ENCODE measurements around the gene LY9.
A peak's percentile ranks its signal among the peaks of the same experiment; 100 is the strongest.

Gene LY9

GRCh38 chr1:160801836-160802580, 6.0 kb downstream of the LY9 start:
- DNase-seq: no peak

DNA sequence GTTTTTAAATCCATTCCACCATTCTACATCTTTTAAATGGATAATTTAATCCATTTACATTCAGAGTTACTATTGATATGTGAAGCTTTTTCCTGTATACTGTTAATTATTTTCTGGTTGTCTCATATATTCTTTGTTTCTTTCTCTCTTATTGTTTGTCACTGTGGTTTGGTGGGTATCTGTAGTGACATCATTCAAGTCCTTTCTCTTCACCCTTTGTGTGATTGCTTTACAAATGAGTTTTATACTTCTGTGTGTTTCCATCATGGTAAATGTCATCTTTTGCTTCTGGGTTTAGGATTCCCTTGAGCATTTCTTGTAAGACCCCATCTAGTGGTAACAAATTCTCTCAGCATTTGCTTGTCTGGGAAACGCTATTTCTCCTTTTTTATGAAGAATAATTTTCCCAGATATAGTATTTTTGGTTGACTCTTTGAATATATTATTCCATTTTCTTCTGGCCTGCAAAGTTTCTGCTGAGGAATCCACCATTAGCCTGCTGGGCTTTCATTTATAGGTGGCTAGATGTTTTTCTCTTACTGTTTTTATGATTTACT, 10.2 kb downstream of the LY9 start:
- DNase-seq: no peak

DNA sequence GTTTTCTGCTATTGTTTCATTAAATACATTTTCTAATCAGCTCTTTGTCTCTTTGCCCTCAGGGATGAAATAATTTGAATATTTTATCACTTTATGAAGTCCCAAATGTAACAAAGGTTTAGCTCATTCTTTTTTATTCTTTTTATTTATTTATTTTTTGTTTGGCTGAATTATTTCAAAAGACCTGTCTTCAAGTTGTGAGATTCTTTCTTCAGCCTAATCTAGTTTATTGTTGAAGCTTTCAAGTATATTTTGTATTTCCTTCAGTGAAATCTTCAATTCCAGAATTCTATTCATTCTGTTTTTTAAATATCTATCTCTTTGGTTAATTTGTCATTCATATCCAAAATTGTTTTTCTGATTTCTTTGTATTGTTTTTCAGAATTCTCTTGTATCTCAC, 10.8 kb downstream of the LY9 start:
- DNase-seq: no peak

DNA sequence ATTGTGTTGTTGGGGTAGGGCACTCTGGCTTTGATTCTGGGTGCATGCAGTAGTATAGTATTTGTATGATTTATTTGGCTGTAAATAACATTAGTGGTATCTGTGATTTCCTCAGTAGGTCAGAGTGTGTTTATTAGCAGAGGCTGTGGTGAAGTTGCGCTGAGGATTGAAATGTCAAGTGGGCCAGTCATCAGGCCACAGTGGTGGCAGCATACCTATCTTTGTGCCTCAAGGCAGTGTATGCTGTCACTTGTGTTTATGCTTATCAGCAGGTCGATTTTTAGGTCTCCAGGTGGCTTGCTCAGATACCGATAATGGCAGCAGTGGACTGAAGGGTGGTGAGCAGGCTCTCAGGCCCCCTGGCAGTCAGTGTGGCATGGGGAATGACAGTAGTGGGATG, 11.3 kb downstream of the LY9 start:
- no peak for DNase-seq

- no peak for DNase-seq
Measured at GRCh38 chr1:160807738-160808137, 11.8 kb downstream of the LY9 start.

GRCh38 chr1:160808289-160808688, 12.3 kb downstream of the LY9 start:
- DNase-seq: no peak

GRCh38 chr1:160810486-160810885, 14.5 kb downstream of the LY9 start:
- DNase-seq: no peak

DNA sequence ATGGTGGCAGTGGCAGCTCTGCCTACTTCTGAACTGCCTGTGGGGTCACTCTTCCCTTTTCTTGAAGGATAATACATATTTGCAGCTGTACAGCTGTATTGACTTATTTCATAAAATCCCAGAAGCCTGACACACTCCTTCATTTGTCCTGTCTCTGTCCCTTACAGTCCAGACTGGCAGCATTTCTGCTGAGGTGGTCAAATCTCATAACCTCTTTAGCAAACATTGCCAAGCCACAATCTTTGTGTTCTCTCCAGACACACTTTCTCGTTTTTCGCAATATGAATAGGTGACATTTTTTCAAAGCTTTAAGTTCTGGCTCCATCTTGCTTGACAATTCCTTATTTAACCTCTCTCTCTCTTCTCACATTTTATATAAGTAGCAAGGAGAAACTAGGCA, 15.2 kb downstream of the LY9 start:
- DNase-seq: no peak

- no peak for DNase-seq
Measured at GRCh38 chr1:160813215-160813614, 17.2 kb downstream of the LY9 start.

DNA sequence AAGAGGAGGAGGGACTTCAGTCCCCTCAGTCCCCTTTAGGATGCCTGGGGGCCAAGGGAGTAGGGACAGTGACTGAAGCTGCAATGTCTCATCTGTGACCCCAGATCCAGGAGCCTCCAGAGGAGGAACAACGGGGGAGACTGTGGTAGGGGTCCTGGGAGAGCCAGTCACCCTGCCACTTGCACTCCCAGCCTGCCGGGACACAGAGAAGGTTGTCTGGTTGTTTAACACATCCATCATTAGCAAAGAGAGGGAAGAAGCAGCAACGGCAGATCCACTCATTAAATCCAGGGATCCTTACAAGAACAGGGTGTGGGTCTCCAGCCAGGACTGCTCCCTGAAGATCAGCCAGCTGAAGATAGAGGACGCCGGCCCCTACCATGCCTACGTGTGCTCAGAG, 18.3 kb downstream of the LY9 start:
- no peak for DNase-seq

GRCh38 chr1:160814856-160815255, 18.9 kb downstream of the LY9 start:
- no peak for DNase-seq

DNA sequence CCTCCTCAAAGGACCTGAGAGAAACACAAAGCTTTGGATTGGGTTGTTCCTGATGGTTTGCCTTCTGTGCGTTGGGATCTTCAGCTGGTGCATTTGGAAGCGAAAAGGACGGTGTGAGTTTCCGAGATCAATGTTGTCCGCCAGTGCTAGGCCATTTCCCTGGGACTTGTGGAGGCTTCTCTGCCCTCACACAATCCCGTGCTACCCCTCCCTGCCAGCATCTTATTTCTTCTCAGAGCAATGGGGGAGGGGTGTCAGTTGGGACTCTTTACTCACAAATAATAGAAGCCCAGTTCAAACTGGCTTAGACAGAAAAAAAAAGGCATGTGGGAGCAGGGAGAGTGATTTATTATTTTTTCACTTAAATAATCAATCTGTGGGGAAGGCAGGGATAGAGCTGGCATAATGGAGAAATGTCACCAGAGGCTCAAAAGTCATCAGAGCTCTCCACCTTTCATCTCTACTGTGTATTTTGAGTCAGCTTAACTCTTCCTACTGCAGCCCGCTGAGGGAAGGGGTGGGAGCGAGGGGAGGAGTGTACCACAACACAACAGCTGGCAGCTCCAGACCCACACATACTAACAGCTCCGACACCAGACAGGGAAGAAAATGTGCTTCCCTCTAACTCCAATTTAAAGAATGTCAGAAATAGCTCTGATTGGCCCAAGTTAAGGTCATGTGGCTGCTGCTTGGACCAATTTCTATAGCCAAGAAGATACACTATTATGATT, 22.4 kb downstream of the LY9 start:
- no peak for DNase-seq

- DNase-seq: no peak
Measured at GRCh38 chr1:160819186-160819585, 23.2 kb downstream of the LY9 start.

DNA sequence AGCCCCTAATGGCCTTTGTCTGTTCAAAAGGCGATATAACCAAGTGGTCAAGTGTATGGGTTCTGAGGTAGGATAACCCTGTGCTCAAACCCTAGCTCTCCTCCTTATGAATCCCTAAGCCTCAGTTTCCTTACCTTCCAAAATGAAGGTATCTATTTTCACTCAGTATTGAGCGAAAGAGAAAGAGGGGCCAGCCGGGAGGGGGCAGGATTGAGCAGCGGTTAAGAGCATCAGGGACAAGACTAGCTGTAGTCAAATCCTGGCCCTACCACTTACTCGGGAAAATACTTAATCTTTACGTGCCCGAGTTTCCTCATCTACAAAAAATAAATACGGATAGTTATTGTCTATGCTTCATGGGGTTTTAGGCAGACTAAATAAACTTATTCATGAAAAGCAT, 25.7 kb downstream of the LY9 start:
- no peak for DNase-seq

GRCh38 chr1:160823296-160823695, 27.3 kb downstream of the LY9 start:
- DNase-seq: no peak

DNA sequence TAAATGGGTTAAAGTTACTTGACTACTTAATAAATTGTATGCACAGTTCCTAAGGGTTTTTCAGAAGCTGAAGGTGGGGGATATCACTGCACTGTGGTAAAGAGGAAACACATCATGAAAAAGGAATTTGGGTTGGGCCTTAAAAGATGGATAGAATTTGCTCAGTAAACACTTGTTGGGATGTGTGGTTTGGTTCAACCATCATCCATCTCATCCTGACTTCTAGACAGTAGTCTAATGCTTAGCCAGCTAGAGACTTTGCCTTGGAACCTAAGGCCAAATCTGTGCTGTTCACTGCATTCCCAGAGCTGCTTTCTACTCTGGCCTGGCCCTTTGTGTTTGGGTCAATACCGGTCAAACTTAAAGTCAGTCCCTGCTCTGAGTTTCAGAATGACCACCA, 30.6 kb downstream of the LY9 start:
- DNase-seq: no peak

DNA sequence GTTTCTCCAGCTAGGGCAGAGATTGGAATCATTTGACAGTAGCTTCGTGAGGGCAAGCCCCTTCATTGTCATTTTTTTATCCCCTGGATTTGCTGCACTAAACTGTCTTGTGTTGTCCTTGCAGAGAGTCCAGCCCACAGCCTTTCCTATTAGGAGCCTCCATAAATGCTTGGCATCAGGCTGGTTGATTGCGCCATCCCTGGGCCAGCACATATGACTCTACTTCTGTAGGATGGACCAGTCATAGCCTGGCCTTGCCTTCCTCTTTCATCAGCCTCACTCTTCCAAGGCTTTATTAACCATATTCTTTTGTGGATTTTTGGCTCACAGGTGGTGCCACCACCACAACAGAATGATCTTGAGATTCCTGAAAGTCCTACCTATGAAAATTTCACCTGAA, 31.4 kb downstream of the LY9 start:
- no peak for DNase-seq

DNA sequence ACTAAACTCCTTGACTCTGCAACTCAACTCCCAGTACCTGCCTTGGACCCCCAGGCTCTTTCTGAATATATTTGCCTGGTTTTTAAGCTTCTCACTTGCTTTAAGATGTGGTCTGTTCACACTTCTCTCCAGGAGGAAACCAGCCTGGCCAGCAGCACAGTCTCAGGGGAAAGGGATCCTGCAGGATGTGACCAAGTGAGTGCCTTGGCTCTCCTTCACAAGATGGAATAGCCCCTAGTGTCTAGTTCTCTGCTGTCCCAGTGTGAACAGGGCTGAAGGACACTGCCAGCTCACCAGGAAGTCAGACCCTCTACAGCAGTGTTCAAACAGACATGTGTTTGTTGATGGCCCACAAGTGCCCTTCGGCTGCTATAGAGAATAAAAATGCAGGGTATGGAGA, 33.8 kb downstream of the LY9 start:
- no peak for DNase-seq

DNA sequence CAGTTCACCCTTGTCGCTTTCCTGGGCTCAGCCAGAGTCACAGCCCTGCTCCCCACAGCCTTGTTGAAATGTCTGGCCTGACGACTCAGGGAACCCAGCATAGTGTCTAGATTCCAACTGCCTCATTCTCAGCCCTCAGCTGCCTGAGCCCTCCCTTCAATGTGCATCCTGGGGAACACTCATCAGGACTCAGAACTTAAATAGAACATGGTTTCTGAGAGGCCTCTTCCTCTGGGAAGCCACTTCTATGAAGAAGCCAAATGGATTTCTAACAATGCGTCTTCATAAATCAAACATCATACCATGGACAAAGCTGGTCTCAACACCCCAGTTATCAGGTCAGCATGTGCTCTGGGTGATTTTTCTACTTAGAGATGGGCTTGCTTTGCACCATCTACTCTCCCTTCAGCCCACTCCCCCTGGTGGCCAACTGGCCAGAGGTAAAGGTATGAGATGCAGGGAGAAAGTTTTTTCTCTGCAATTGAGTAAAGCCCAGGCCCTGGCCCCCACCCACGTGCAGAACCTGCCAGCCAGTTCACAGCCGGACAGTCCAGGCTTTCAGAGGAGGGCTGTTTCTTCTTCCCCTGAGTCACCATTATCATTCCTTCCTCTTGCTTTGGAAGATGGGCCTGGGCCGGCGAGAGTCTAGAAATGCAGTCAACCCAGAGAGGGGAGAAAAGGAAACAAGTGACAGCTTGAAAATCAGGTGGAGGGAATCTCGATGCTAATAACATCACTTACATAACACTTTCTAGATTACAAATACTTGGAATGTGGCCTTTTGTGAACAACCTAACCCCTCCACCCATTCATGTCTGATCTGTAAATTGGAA, 34.6 kb downstream of the LY9 start:
- DNase-seq: peak; percentile 37

GRCh38 chr1:160834945-160835565, 39.1 kb downstream of the LY9 start:
- DNase-seq: no peak

- no peak for DNase-seq
Measured at GRCh38 chr1:160835751-160836150, 39.8 kb downstream of the LY9 start.

DNA sequence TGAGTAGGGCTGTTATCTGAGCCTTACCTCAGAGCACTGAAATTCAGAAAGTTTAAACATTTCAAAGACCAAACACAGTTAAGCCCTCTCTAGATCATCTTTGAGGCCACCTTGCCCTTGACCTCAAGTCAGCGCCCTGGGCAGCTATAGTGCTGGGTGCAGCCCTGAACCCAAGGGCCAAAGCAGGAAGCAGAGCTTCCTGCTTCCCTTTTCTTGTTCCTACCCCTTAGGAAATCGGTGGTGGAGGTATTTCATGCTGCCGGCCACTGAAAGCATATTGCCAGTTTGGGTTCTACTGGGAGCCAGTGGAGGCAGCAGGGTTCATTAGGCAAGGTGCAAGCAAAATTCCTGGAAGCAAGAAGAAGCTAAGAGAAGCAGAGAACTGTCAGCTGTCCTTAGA, 40.6 kb downstream of the LY9 start:
- DNase-seq: no peak

DNA sequence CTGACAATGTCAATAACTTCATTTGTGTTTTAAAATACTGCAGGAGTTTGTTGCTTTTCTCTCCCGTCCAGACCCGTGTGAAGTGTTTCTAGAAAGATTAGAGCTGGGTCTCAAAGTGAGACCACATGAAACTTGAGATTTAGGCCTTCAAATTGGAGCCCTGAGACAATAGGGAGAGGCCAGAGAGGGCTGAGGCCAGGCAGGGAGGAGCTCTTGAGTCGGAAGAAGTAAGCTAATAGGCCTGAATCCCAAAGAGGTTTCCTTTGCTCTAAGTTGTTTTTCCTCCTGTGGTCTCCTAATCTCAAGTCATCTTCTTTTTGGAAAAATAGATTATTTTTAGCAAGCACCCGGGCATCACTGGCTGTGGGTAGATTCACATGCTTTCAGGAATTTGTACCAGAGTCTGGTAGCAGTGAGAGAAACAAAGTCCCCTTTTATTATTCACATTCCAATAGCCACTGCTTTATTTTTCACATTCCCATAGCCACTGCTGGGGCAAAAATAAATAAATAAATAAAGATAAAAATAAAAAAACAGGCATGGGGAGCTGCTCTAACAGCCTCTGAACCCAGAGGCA, 41.1 kb downstream of the LY9 start:
- DNase-seq: no peak

Data from NCI-H1048 (cell line).